GM23338 (cell line): ENCODE results near the gene OR1D5.

Experiments used
- CREB1 ChIP-seq: fragments of 250-450 bp; sonication (Bioruptor Pico); IDR thresholded peaks from 2 replicates; pipeline ENCODE4 v1.5.0; 2020; ENCODE audit warnings: low read depth, mild to moderate bottlenecking, moderate library complexity
- EZH2 ChIP-seq: fragments of 200-600 bp; sonication (generic); IDR thresholded peaks from one replicate; pipeline ENCODE4 v1.8.0; 2017; ENCODE audit warnings: antibody characterized with exemption, mild to moderate bottlenecking, low read depth; ENCODE audit not compliant: unreplicated experiment
- EZH2phosphoT487 ChIP-seq: fragments of 200-600 bp; sonication (generic); IDR thresholded peaks from one replicate; pipeline ENCODE4 v1.8.1; 2018; ENCODE audit warnings: antibody characterized with exemption; ENCODE audit not compliant: unreplicated experiment
- JUNB ChIP-seq: IDR thresholded peaks from one replicate; pipeline ENCODE4 v1.6.1; 2016; ENCODE audit warnings: antibody characterized with exemption; ENCODE audit not compliant: unreplicated experiment
- NANOG ChIP-seq: IDR thresholded peaks from 2 replicates; pipeline ENCODE4 v1.6.1; 2016; ENCODE audit warnings: antibody characterized with exemption, borderline replicate concordance
- POLR2AphosphoS5 ChIP-seq: IDR thresholded peaks from 2 replicates; pipeline ENCODE4 v1.6.1; 2016; ENCODE audit warnings: antibody characterized with exemption, low read depth
- STAT1 ChIP-seq: IDR thresholded peaks from one replicate; pipeline ENCODE4 v1.6.1; 2016; ENCODE audit warnings: antibody characterized with exemption; ENCODE audit not compliant: unreplicated experiment
- ZNF114 ChIP-seq: fragments of 250-450 bp; sonication (Bioruptor Pico); IDR thresholded peaks from 2 replicates; pipeline ENCODE4 v1.5.0; 2020; ENCODE audit warnings: mild to moderate bottlenecking, moderate library complexity
- ZNF331 ChIP-seq: fragments of 250-450 bp; sonication (Bioruptor Pico); IDR thresholded peaks from 2 replicates; pipeline ENCODE4 v1.5.0; 2020; ENCODE audit warnings: low read depth, mild to moderate bottlenecking, moderate library complexity
- TF ChIP-seq, protein P1 (sequence below), 2 experiments: fragments of 200-600 bp in 1 of 2; sonication (generic) in 1 of 2; conservative IDR thresholded peaks; 2 replicates each; pipeline versions ENCODE4 v1.5.1 to v1.6.1; 2016 to 2017; ENCODE audit warnings: antibody characterized with exemption in 2 of 2, low read depth in 2 of 2, mild to moderate bottlenecking in 2 of 2, moderate library complexity in 1 of 2
- TF ChIP-seq, protein P2 (sequence below): IDR thresholded peaks from one replicate; pipeline ENCODE4 v1.6.1; 2018; ENCODE audit warnings: antibody characterized with exemption; ENCODE audit not compliant: unreplicated experiment
- TF ChIP-seq, protein P3 (sequence below): IDR thresholded peaks from 2 replicates; pipeline ENCODE4 v1.6.1; 2016; ENCODE audit warnings: antibody characterized with exemption
- TF ChIP-seq, protein P4 (sequence below): fragments of 250-450 bp; sonication (Bioruptor Pico); IDR thresholded peaks from 2 replicates; pipeline ENCODE4 v1.5.0; 2020; ENCODE audit warnings: mild to moderate bottlenecking, moderate library complexity

DNA sequence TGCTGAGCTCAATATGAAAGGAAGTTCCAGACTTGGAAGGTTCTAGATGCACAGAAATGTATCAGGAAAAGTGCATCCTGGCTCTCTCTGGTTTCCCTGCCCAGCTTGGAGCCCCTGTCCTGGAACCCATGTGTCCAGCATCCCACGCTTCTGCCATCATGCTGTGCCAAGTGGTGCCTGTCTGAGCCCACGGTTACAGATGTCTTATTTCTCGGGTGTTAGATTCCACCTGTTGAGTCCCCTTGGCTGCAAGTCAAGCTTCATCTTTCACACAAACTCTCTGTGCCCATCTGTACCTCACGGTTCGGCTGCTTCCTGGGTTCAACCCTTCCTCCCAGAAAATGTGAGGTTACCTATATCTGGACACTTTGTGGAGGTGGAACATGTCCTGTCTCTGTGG, 22.5 kb downstream of the OR1D5 start:
- TF ChIP-seq, protein P1, sequence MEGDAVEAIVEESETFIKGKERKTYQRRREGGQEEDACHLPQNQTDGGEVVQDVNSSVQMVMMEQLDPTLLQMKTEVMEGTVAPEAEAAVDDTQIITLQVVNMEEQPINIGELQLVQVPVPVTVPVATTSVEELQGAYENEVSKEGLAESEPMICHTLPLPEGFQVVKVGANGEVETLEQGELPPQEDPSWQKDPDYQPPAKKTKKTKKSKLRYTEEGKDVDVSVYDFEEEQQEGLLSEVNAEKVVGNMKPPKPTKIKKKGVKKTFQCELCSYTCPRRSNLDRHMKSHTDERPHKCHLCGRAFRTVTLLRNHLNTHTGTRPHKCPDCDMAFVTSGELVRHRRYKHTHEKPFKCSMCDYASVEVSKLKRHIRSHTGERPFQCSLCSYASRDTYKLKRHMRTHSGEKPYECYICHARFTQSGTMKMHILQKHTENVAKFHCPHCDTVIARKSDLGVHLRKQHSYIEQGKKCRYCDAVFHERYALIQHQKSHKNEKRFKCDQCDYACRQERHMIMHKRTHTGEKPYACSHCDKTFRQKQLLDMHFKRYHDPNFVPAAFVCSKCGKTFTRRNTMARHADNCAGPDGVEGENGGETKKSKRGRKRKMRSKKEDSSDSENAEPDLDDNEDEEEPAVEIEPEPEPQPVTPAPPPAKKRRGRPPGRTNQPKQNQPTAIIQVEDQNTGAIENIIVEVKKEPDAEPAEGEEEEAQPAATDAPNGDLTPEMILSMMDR (conservative IDR thresholded peaks at IDR 0.05; ENCODE audit: low read depth in 2 of 2): no peak
- TF ChIP-seq CREB1 (no peak), POLR2AphosphoS5 (no peak), STAT1 (no peak), EZH2 (no peak), EZH2phosphoT487 (no peak), JUNB (no peak), NANOG (no peak), ZNF114 (CRISPR knock-in tag) (no peak), ZNF331 (CRISPR knock-in tag) (no peak)
- TF ChIP-seq, protein P2, sequence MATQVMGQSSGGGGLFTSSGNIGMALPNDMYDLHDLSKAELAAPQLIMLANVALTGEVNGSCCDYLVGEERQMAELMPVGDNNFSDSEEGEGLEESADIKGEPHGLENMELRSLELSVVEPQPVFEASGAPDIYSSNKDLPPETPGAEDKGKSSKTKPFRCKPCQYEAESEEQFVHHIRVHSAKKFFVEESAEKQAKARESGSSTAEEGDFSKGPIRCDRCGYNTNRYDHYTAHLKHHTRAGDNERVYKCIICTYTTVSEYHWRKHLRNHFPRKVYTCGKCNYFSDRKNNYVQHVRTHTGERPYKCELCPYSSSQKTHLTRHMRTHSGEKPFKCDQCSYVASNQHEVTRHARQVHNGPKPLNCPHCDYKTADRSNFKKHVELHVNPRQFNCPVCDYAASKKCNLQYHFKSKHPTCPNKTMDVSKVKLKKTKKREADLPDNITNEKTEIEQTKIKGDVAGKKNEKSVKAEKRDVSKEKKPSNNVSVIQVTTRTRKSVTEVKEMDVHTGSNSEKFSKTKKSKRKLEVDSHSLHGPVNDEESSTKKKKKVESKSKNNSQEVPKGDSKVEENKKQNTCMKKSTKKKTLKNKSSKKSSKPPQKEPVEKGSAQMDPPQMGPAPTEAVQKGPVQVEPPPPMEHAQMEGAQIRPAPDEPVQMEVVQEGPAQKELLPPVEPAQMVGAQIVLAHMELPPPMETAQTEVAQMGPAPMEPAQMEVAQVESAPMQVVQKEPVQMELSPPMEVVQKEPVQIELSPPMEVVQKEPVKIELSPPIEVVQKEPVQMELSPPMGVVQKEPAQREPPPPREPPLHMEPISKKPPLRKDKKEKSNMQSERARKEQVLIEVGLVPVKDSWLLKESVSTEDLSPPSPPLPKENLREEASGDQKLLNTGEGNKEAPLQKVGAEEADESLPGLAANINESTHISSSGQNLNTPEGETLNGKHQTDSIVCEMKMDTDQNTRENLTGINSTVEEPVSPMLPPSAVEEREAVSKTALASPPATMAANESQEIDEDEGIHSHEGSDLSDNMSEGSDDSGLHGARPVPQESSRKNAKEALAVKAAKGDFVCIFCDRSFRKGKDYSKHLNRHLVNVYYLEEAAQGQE: no peak
- TF ChIP-seq, protein P3, sequence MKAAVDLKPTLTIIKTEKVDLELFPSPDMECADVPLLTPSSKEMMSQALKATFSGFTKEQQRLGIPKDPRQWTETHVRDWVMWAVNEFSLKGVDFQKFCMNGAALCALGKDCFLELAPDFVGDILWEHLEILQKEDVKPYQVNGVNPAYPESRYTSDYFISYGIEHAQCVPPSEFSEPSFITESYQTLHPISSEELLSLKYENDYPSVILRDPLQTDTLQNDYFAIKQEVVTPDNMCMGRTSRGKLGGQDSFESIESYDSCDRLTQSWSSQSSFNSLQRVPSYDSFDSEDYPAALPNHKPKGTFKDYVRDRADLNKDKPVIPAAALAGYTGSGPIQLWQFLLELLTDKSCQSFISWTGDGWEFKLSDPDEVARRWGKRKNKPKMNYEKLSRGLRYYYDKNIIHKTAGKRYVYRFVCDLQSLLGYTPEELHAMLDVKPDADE: no peak
- TF ChIP-seq, protein P4, sequence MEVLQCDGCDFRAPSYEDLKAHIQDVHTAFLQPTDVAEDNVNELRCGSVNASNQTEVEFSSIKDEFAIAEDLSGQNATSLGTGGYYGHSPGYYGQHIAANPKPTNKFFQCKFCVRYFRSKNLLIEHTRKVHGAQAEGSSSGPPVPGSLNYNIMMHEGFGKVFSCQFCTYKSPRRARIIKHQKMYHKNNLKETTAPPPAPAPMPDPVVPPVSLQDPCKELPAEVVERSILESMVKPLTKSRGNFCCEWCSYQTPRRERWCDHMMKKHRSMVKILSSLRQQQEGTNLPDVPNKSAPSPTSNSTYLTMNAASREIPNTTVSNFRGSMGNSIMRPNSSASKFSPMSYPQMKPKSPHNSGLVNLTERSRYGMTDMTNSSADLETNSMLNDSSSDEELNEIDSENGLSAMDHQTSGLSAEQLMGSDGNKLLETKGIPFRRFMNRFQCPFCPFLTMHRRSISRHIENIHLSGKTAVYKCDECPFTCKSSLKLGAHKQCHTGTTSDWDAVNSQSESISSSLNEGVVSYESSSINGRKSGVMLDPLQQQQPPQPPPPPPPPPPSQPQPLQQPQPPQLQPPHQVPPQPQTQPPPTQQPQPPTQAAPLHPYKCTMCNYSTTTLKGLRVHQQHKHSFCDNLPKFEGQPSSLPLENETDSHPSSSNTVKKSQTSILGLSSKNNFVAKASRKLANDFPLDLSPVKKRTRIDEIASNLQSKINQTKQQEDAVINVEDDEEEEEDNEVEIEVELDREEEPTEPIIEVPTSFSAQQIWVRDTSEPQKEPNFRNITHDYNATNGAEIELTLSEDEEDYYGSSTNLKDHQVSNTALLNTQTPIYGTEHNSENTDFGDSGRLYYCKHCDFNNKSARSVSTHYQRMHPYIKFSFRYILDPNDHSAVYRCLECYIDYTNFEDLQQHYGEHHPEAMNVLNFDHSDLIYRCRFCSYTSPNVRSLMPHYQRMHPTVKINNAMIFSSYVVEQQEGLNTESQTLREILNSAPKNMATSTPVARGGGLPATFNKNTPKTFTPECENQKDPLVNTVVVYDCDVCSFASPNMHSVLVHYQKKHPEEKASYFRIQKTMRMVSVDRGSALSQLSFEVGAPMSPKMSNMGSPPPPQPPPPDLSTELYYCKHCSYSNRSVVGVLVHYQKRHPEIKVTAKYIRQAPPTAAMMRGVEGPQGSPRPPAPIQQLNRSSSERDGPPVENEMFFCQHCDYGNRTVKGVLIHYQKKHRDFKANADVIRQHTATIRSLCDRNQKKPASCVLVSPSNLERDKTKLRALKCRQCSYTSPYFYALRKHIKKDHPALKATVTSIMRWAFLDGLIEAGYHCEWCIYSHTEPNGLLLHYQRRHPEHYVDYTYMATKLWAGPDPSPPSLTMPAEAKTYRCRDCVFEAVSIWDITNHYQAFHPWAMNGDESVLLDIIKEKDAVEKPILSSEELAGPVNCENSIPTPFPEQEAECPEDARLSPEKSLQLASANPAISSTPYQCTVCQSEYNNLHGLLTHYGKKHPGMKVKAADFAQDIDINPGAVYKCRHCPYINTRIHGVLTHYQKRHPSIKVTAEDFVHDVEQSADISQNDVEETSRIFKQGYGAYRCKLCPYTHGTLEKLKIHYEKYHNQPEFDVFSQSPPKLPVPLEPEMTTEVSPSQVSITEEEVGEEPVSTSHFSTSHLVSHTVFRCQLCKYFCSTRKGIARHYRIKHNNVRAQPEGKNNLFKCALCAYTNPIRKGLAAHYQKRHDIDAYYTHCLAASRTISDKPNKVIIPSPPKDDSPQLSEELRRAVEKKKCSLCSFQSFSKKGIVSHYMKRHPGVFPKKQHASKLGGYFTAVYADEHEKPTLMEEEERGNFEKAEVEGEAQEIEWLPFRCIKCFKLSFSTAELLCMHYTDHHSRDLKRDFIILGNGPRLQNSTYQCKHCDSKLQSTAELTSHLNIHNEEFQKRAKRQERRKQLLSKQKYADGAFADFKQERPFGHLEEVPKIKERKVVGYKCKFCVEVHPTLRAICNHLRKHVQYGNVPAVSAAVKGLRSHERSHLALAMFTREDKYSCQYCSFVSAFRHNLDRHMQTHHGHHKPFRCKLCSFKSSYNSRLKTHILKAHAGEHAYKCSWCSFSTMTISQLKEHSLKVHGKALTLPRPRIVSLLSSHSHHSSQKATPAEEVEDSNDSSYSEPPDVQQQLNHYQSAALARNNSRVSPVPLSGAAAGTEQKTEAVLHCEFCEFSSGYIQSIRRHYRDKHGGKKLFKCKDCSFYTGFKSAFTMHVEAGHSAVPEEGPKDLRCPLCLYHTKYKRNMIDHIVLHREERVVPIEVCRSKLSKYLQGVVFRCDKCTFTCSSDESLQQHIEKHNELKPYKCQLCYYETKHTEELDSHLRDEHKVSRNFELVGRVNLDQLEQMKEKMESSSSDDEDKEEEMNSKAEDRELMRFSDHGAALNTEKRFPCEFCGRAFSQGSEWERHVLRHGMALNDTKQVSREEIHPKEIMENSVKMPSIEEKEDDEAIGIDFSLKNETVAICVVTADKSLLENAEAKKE (CRISPR knock-in tag): no peak
